IPS-NIHi7 (cell line): ENCODE data around the gene TUBGCP2.

ENCODE experiments used
- DNase-seq: peaks from one replicate; pipeline ENCODE4 v3.0.0; 2012; ENCODE audit warnings: mixed read lengths; ENCODE audit errors: extremely low spot score

The TUBGCP2 gene

DNA sequence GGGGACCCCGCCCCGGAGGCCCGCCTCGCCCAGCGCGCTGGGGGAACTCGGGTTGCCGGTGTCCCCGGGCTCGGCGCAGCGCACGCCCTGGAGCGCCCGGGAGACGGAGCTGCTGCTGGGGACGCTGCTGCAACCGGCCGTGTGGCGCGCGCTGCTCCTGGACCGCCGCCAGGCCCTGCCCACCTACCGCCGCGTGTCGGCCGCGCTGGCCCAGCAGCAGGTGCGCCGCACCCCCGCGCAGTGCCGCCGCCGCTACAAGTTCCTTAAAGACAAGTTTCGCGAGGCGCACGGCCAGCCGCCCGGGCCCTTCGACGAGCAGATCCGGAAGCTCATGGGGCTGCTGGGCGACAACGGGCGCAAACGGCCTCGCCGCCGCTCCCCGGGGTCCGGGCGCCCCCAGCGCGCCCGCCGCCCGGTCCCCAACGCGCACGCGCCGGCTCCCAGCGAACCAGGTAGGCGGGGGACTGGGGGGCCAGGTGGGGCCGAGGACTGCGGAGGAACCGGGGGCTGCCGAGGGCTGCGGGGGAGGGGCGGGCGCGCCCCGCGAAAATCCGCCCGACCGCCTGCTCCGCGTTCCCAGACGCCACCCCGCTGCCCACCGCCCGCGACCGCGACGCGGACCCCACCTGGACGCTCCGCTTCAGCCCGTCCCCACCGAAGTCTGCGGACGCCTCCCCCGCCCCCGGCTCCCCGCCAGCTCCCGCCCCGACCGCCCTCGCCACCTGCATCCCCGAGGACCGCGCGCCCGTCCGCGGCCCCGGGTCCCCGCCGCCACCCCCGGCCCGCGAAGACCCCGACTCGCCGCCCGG lies 78.1 kb downstream of the TUBGCP2 start:
- DNase-seq = no peak

DNA sequence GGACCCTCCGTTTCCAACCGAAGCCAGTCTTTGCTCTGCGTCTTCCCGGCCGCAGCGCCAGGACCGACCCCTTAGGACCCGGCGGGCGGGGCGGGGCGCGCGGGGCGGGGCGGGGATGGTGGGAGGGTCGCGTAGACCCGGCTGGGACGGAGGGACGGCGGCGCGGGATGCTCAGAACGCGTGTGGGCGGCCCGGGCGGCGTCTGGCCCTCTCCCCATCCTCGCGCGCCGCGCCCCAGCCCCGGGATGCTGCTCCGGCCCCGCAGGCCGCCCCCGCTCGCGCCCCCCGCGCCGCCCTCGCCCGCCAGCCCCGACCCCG lies 78.7 kb downstream of the TUBGCP2 start, which contains the start of gene UTF1:
TSS of gene UTF1 (plus strand) at position 174 of the 318 bp plus-strand sequence. CDS start at position 246, 72 bp downstream.
- no peak for DNase-seq

DNA sequence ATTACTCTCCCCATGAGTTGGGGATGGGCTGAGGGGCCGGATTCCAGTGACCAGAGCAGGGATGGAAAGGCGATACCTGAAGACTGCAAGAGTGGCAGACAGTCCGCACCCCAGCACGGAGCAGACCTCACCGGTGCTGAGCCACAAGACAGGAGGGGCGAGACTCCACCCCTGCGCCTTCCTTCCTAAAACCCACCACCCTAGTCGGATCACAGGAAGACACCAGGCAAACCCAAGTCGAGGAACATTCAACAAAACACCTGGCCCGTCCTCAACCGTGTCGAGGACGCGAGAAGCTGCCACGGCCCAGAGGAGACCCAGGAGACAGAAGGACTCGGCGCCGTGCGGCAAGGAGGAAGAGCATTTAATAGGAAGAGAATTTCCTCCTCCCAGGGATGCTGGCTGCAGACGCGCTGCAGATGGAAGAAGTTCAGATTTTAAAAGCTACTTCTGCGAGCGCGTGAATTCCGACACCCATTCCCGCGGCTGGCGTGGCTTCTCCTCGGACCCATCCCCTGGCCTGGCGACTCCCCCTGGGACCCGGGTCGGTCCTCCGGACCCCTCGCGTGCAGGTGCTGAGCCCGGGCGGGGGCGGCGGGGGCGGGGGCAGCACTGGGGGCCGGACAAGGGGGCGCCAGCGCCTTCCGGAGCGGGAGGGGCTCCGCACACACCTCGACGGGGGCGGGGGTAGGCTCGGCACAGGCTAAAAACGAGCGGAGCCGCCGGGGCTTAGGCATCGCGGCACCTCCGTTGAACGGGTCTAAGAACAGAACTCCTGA lies 79.2 kb downstream of the TUBGCP2 start:
- no peak for DNase-seq
